ENCODE data around the gene DIP2C.
A peak's percentile ranks its signal among the peaks of the same experiment; 100 is the strongest.

The DIP2C gene

DNA sequence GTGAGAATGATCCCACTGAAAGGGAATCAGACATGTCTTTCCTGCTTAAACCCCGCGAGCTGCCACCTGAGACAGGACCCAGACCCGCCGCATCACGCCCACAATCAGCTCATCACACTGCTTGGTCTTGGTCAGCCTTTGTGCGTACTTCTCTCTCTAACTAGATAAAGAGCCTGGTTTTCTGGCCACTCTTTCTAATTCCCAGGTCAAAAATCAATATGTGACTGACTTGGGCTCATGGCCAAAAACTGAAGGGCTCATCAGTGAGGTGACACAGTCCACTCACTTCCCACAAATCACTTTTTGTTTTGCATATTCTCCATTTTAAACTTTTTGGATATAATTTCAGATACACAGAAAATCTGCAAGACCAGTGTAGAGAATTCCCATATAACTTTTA is 247.3 kb downstream of the DIP2C start:
- Histone ChIP-seq H4K5ac (ENCODE audit: low read length) (no peak overlapping the region), H3K23ac (ENCODE audit: low read length) (no peak overlapping the region), H3K4ac (ENCODE audit: low read depth, low read length) (no peak overlapping the region), H3K27ac (ENCODE audit: low read depth, low read length) (no peak overlapping the region), H3K4me1 (ENCODE audit: control insufficient read depth, low read depth, low read length) (no peaks in the 10 kb centered on the region), H2BK15ac (replicated peaks; ENCODE audit: low read depth) (no peak overlapping the region), H3K27me3 (ENCODE audit: insufficient read depth, low read length, poor library complexity) (no peaks in the 10 kb centered on the region), H2AK5ac (ENCODE audit: low read length) (no peak overlapping the region), H3K79me2 (ENCODE audit: control insufficient read depth, insufficient read depth, low read length) (no peaks in the 10 kb centered on the region), H3K9ac (ENCODE audit: low read length) (no peak overlapping the region), H3K36me3 (ENCODE audit: control insufficient read depth, insufficient read depth, low read length) (no peaks in the 10 kb centered on the region), H3K56ac (ENCODE audit: low read length) (no peak overlapping the region), H4K8ac (ENCODE audit: low read depth, low read length) (no peak overlapping the region), H3K18ac (ENCODE audit: low read length) (no peak overlapping the region), H2BK5ac (ENCODE audit: low read length) (no peak overlapping the region), H3K4me3 (ENCODE audit: low read length) (no peak overlapping the region), H3K79me1 (ENCODE audit: low read length) (no peaks in the 10 kb centered on the region), H2BK120ac (ENCODE audit: low read depth, low read length) (no peak overlapping the region), H3K4me2 (ENCODE audit: low read length) (no peak overlapping the region)
- no peak for DNase-seq
- no CpG with 5 or more reads among the region's 6 CpGs for WGBS (ENCODE audit: extremely low coverage, insufficient coverage, low lambda C conversion rate)

DNA sequence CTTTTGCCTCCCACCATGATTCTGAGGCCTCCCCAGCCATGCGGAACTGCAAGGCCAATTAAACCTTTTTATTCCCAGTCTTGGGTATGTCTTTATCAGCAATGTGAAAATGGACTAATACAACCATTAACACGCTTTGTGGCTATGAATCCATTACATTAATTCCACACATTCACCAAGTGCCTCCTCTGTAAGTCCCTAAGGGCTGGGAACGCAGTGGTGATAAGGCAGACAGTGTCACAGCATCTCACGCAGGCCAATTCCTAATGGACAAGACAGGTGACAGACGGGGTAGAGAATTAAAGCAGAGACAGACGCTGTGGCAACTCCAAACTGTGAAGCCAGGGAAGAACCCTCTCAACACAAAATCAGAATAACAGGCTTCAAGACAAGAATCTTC is 247.8 kb downstream of the DIP2C start:
- Histone ChIP-seq H3K4me2 (ENCODE audit: low read length) (no peak overlapping the region), H2BK15ac (replicated peaks; ENCODE audit: low read depth) (no peak overlapping the region), H3K36me3 (ENCODE audit: control insufficient read depth, insufficient read depth, low read length) (no peaks in the 10 kb centered on the region), H3K4me3 (ENCODE audit: low read length) (no peak overlapping the region), H3K79me2 (ENCODE audit: control insufficient read depth, insufficient read depth, low read length) (no peaks in the 10 kb centered on the region), H3K23ac (ENCODE audit: low read length) (no peak overlapping the region), H2BK5ac (ENCODE audit: low read length) (no peak overlapping the region), H2BK120ac (ENCODE audit: low read depth, low read length) (no peak overlapping the region), H3K27me3 (ENCODE audit: insufficient read depth, low read length, poor library complexity) (no peaks in the 10 kb centered on the region), H3K27ac (ENCODE audit: low read depth, low read length) (no peak overlapping the region), H3K9ac (ENCODE audit: low read length) (no peak overlapping the region), H3K4me1 (ENCODE audit: control insufficient read depth, low read depth, low read length) (no peaks in the 10 kb centered on the region), H3K4ac (ENCODE audit: low read depth, low read length) (no peak overlapping the region), H4K5ac (ENCODE audit: low read length) (no peak overlapping the region), H3K79me1 (ENCODE audit: low read length) (no peaks in the 10 kb centered on the region), H3K18ac (ENCODE audit: low read length) (no peak overlapping the region), H4K8ac (ENCODE audit: low read depth, low read length) (no peak overlapping the region), H2AK5ac (ENCODE audit: low read length) (no peak overlapping the region), H3K56ac (ENCODE audit: low read length) (no peak overlapping the region)
- DNase-seq: peak; percentile 21
- no CpG with 5 or more reads among the region's 6 CpGs for WGBS (ENCODE audit: extremely low coverage, insufficient coverage, low lambda C conversion rate)

DNA sequence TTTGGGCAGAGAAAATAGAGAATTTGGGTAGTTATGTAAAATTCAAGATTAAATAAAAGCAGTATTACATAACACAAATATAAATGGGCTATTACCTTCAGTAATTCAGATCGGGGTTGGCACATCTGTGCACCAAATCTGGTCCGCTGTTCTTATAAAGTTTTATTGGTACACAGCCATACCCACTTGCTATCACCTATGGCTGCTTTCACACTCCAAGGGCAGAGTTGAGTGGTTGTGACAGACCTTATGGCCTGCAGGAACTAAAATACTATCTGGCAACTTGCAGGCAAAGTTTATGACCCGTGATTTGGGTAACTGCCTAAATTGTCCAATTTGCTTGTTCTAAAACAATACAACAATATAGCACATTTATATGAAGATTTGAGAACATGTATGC is 249.3 kb downstream of the DIP2C start:
- Histone ChIP-seq H3K56ac (ENCODE audit: low read length) (no peak overlapping the region), H3K9ac (ENCODE audit: low read length) (no peak overlapping the region), H2BK5ac (ENCODE audit: low read length) (no peak overlapping the region), H2AK5ac (ENCODE audit: low read length) (no peak overlapping the region), H3K4me1 (ENCODE audit: control insufficient read depth, low read depth, low read length) (no peaks in the 10 kb centered on the region), H3K23ac (ENCODE audit: low read length) (no peak overlapping the region), H3K79me2 (ENCODE audit: control insufficient read depth, insufficient read depth, low read length) (no peaks in the 10 kb centered on the region), H3K18ac (ENCODE audit: low read length) (no peak overlapping the region), H3K27ac (ENCODE audit: low read depth, low read length) (no peak overlapping the region), H2BK120ac (ENCODE audit: low read depth, low read length) (no peak overlapping the region), H3K4me2 (ENCODE audit: low read length) (no peak overlapping the region), H4K5ac (ENCODE audit: low read length) (no peak overlapping the region), H4K8ac (ENCODE audit: low read depth, low read length) (no peak overlapping the region), H3K27me3 (ENCODE audit: insufficient read depth, low read length, poor library complexity) (no peaks in the 10 kb centered on the region), H3K4me3 (ENCODE audit: low read length) (no peak overlapping the region), H3K4ac (ENCODE audit: low read depth, low read length) (no peak overlapping the region), H3K79me1 (ENCODE audit: low read length) (no peaks in the 10 kb centered on the region), H3K36me3 (ENCODE audit: control insufficient read depth, insufficient read depth, low read length) (no peaks in the 10 kb centered on the region), H2BK15ac (replicated peaks; ENCODE audit: low read depth) (no peak overlapping the region)
- WGBS (ENCODE audit: extremely low coverage, insufficient coverage, low lambda C conversion rate): no CpG with 5 or more reads among the region's 3 CpGs
- no peak for DNase-seq

DNA sequence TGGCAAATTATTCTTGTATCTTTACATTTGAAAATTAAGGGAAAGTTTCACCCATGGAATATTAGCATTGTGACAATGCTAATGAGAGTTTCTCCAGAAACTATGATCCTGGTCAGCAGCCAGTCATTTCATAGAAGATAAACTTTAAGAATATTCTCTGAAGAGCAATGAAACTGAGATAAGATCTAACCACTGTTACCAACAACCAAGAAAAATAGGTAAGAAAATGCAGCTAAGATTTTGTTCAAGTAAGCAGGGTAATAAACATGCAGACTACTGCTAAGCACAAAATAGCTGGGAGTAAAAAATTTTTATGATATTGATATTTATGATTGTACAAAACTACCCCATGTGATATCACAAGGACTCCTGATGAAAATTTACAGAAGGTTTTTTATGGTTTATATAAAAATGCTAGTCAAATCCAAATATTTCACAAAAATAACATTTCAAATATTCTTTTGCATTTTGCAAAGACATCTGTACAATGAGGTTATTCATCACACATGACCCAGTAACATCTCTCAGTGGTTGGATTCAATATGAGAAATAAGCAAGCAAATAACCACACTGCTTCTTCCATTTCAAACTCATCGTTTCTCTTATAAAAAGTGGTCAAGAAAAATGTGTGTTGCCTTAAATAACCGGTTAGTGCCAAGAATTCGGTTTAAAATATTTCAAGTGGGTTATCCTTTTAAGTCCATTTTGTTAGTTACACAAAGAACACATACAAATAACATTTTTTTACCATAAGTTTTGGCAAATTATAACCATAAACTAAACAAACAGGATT is 251.6 kb downstream of the DIP2C start:
- Histone ChIP-seq H3K27me3 (ENCODE audit: insufficient read depth, low read length, poor library complexity) (no peaks in the 10 kb centered on the region), H3K4me3 (ENCODE audit: low read length) (no peak overlapping the region), H3K4me1 (ENCODE audit: control insufficient read depth, low read depth, low read length) (no peaks in the 10 kb centered on the region)

DNA sequence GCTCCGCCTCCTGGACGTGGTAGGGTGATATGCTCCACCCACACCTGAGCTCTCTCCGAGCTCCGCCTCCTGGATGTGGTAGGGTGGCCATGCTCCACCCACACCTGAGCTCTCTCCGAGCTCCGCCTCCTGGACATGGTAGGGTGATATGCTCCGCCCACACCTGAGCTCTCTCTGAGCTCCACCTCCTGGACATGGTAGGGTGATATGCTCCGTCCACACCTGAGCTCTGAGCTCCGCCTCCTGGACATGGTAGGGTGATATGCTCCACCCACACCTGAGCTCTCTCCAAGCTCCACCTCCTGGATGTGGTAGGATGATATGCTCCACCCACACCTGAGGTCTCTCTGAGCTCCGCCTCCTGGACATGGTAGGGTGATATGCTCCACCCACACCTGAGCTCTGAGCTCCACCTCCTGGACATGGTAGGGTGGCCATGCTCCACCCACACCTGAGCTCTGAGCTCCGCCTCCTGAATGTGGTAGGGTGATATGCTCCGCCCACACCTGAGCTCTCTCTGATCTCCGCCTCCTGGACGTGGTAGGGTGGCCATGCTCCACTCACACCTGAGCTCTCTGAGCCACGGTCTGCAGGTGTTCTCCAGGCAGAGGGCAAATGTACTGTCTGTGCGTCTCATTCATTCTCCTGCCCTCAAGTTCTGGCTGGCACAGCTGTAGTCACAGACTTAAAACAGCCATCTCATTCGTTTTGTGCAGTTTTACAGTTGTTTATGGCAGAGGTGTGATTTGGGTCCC is 252.4 kb downstream of the DIP2C start:
- Histone ChIP-seq H3K23ac (ENCODE audit: low read length) (no peak overlapping the region), H2BK120ac (ENCODE audit: low read depth, low read length) (no peak overlapping the region)

More for the DNA sequence above, 251.6 kb downstream of the DIP2C start:
- Histone ChIP-seq H4K5ac (ENCODE audit: low read length) (no peak overlapping the region), H3K4ac (ENCODE audit: low read depth, low read length) (no peak overlapping the region), H3K56ac (ENCODE audit: low read length) (no peak overlapping the region), H2BK5ac (ENCODE audit: low read length) (no peak overlapping the region), H4K8ac (ENCODE audit: low read depth, low read length) (no peak overlapping the region), H3K23ac (ENCODE audit: low read length) (no peak overlapping the region), H3K79me2 (ENCODE audit: control insufficient read depth, insufficient read depth, low read length) (no peaks in the 10 kb centered on the region), H3K9ac (ENCODE audit: low read length) (no peak overlapping the region), H3K36me3 (ENCODE audit: control insufficient read depth, insufficient read depth, low read length) (no peaks in the 10 kb centered on the region), H3K79me1 (ENCODE audit: low read length) (no peaks in the 10 kb centered on the region), H3K27ac (ENCODE audit: low read depth, low read length) (no peak overlapping the region), H3K18ac (ENCODE audit: low read length) (no peak overlapping the region), H2BK15ac (replicated peaks; ENCODE audit: low read depth) (no peak overlapping the region), H2AK5ac (ENCODE audit: low read length) (no peak overlapping the region), H3K4me2 (ENCODE audit: low read length) (no peak overlapping the region), H2BK120ac (ENCODE audit: low read depth, low read length) (no peak overlapping the region)
- DNase-seq: no peak
- WGBS (ENCODE audit: extremely low coverage, insufficient coverage, low lambda C conversion rate): no CpG with 5 or more reads among the region's 3 CpGs

More for the DNA sequence above, 252.4 kb downstream of the DIP2C start:
- Histone ChIP-seq H3K4me3 (ENCODE audit: low read length) (no peak overlapping the region), H4K8ac (ENCODE audit: low read depth, low read length) (no peak overlapping the region), H3K56ac (ENCODE audit: low read length) (no peak overlapping the region), H3K27ac (ENCODE audit: low read depth, low read length) (no peak overlapping the region), H3K79me1 (ENCODE audit: low read length) (no peaks in the 10 kb centered on the region), H3K4ac (ENCODE audit: low read depth, low read length) (no peak overlapping the region), H2BK15ac (replicated peaks; ENCODE audit: low read depth) (no peak overlapping the region), H3K79me2 (ENCODE audit: control insufficient read depth, insufficient read depth, low read length) (no peaks in the 10 kb centered on the region), H3K36me3 (ENCODE audit: control insufficient read depth, insufficient read depth, low read length) (no peaks in the 10 kb centered on the region), H3K9ac (ENCODE audit: low read length) (no peak overlapping the region), H3K4me1 (ENCODE audit: control insufficient read depth, low read depth, low read length) (no peaks in the 10 kb centered on the region), H3K4me2 (ENCODE audit: low read length) (no peak overlapping the region), H3K18ac (ENCODE audit: low read length) (no peak overlapping the region), H2BK5ac (ENCODE audit: low read length) (no peak overlapping the region), H4K5ac (ENCODE audit: low read length) (no peak overlapping the region), H2AK5ac (ENCODE audit: low read length) (no peak overlapping the region), H3K27me3 (ENCODE audit: insufficient read depth, low read length, poor library complexity) (no peaks in the 10 kb centered on the region)
- WGBS (ENCODE audit: extremely low coverage, insufficient coverage, low lambda C conversion rate): no CpG with 5 or more reads among the region's 17 CpGs
- DNase-seq: peak; percentile 29
